GM06990 (cell line): ENCODE measurements around the gene CDK6.

Experiments
- DNase-seq: peaks from one replicate; pipeline ENCODE4 v3.0.0-alpha.2; 2011; ENCODE audit not compliant: insufficient read length; ENCODE audit errors: extremely low read depth
- H3K27me3 ChIP-seq: replicated peaks from 2 replicates; pipeline ENCODE4 v1.6.0; 2011; ENCODE audit warnings: low read length; ENCODE audit not compliant: control insufficient read depth, insufficient read depth
- H3K36me3 ChIP-seq: 2 replicates; pipeline ENCODE4 v1.5.1; 2011; ENCODE audit warnings: low read length; ENCODE audit not compliant: control insufficient read depth, insufficient read depth
- H3K4me3 ChIP-seq: replicated peaks from 2 replicates; pipeline ENCODE4 v1.5.1; 2011; ENCODE audit warnings: low read depth, mild to moderate bottlenecking, control low read depth, low read length
- CTCF ChIP-seq: IDR thresholded peaks from 2 replicates; pipeline ENCODE4 v1.5.1; 2011; ENCODE audit warnings: low read length, control low read depth, mild to moderate bottlenecking, inconsistent platforms; ENCODE audit not compliant: insufficient read depth, poor library complexity, severe bottlenecking

Gene CDK6

GRCh38 chr7:92820191-92820590 is 16.2 kb downstream of the CDK6 start:
- TF ChIP-seq CTCF: no peak
- no peaks in the 10 kb centered on the region for H3K36me3 ChIP-seq
- DNase-seq: no peak
- H3K27me3 ChIP-seq: no peaks in the 10 kb centered on the region
- no peak overlapping the region for H3K4me3 ChIP-seq

GRCh38 chr7:92817398-92817797 is 19.0 kb downstream of the CDK6 start:
- Histone ChIP-seq H3K27me3 (no peaks in the 10 kb centered on the region), H3K36me3 (no peaks in the 10 kb centered on the region), H3K4me3 (no peak overlapping the region)
- TF ChIP-seq CTCF: no peak
- no peak for DNase-seq

GRCh38 chr7:92815412-92815811 is 21.0 kb downstream of the CDK6 start:
- no peak overlapping the region for H3K4me3 ChIP-seq
- no peak for TF ChIP-seq CTCF
- DNase-seq: peak; percentile 18
- H3K36me3 ChIP-seq: no peaks in the 10 kb centered on the region
- no peaks in the 10 kb centered on the region for H3K27me3 ChIP-seq

GRCh38 chr7:92813390-92814024 is 22.9 kb downstream of the CDK6 start:
- DNase-seq: peak; percentile 69
- Histone ChIP-seq H3K36me3 (no peaks in the 10 kb centered on the region), H3K4me3 (peak overlapping the region; percentile 18; the same call in 1 of the 2 replicates), H3K27me3 (no peaks in the 10 kb centered on the region)
- no peak for TF ChIP-seq CTCF

GRCh38 chr7:92811158-92811557 is 25.2 kb downstream of the CDK6 start:
- DNase-seq: no peak
- H3K27me3 ChIP-seq: no peaks in the 10 kb centered on the region
- H3K4me3 ChIP-seq: no peak overlapping the region
- H3K36me3 ChIP-seq: no peaks in the 10 kb centered on the region
- TF ChIP-seq CTCF: no peak

GRCh38 chr7:92809760-92810573 is 26.4 kb downstream of the CDK6 start:
- Histone ChIP-seq H3K4me3 (peak overlapping the region; percentile 30), H3K36me3 (no peaks in the 10 kb centered on the region), H3K27me3 (no peaks in the 10 kb centered on the region)
- peak; percentile 61 for DNase-seq
- TF ChIP-seq CTCF: no peak
